GM23248 (cell line): ENCODE measurements around the gene SPACA9.

Experiments
- EZH2 ChIP-seq: fragments of 200-600 bp; sonication (generic); IDR thresholded peaks from 2 replicates; pipeline ENCODE4 v1.6.1; 2018; ENCODE audit warnings: antibody characterized with exemption, mild to moderate bottlenecking; ENCODE audit not compliant: insufficient read depth, poor library complexity, severe bottlenecking
- EZH2phosphoT487 ChIP-seq: fragments of 200-600 bp; sonication (generic); IDR thresholded peaks from 2 replicates; pipeline ENCODE4 v1.6.1; 2018; ENCODE audit warnings: antibody characterized with exemption, moderate library complexity, mild to moderate bottlenecking, low read depth; ENCODE audit not compliant: insufficient read depth

DNA sequence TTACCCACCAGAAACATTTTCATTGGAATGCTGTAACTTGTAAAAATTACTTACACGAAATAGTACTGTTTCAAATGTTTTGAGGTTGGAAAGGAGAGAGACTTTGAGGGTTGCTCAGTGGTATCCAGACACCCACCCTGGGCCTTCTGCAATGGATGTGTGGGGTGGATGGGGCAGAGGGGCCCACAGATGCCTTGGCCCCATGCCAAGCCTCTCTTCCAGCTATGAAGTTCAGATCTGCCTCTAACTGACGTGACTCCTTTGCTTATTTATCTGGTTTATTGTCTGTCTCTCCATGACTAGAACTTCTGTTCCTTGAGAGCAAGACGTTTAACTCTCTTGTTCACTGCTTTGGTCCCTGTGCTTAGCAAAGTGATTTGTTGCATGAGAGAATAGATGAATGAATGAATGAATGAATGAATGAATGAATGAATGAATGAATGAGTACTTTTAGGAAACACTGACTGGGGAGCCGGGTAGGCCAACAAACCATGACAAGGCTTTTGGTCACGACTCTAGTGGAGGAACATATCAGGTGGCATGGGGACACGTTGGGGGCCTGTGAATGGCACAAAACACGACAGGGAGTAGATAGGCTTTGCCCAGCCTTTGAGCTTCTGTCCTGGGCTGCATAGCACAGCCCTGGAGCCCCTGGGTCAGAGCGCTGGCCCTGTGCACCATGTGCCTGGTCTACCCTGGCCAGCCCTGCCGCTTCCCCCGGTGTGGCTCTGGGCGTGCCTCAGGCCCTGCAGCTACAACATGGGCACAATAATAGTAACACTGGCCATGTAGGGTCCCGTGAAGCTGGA is 32.4 kb upstream of the SPACA9 start:
- no peak for TF ChIP-seq EZH2phosphoT487
- no peak for TF ChIP-seq EZH2
